Cardiac fibroblast (primary cell): Measurements from ENCODE around the gene ABCC11.

Experiments
- DNase-seq, 2 donors: peaks; one replicate each; pipeline versions ENCODE4 v3.0.0 to v3.0.0-alpha.2; 2010; ENCODE audit warnings: low read depth in 2 of 2
- H3K4me3 ChIP-seq, 2 donors: replicated peaks in 1 of 2; 1 replicate in 1 of 2; 2 replicates in 1 of 2; pipeline ENCODE4 v1.5.1; 2011; ENCODE audit warnings: low read depth in 2 of 2, low read length in 2 of 2, mild to moderate bottlenecking in 2 of 2, moderate library complexity in 1 of 2
- CTCF ChIP-seq: IDR thresholded peaks from one replicate; pipeline ENCODE4 v1.5.1; 2011; ENCODE audit warnings: low read depth, mild to moderate bottlenecking, low read length, inconsistent platforms

ABCC11 gene

GRCh38 chr16:48247311-48247710 lies at the start of gene ABCC11:
Gene ABCC11, minus strand, starts transcription at chr16:48247539. Its CDS starts 15,618 bp downstream, at chr16:48231921.
- TF ChIP-seq CTCF, result no peak
- no peak within 1 kb of the TSS for H3K4me3 ChIP-seq
- DNase-seq, result no peak

GRCh38 chr16:48295488-48296281 lies 48.3 kb upstream of the ABCC11 start:
- no peak overlapping the region for H3K4me3 ChIP-seq
- DNase-seq, result no peak
- no peak for TF ChIP-seq CTCF

GRCh38 chr16:48294724-48295123 lies 47.4 kb upstream of the ABCC11 start:
- no peak for TF ChIP-seq CTCF
- H3K4me3 ChIP-seq, result no peak overlapping the region
- no peak for DNase-seq

GRCh38 chr16:48292452-48292851 lies 45.1 kb upstream of the ABCC11 start:
- no peak overlapping the region for H3K4me3 ChIP-seq
- TF ChIP-seq CTCF, result no peak
- DNase-seq, result no peak

GRCh38 chr16:48291754-48292153 lies 44.4 kb upstream of the ABCC11 start:
- DNase-seq, result no peak
- no peak overlapping the region for H3K4me3 ChIP-seq
- TF ChIP-seq CTCF, result no peak

GRCh38 chr16:48291303-48291702 lies 44.0 kb upstream of the ABCC11 start:
- DNase-seq, result peak in 1 of 2 donors; percentile 56
- H3K4me3 ChIP-seq, result no peak overlapping the region
- no peak for TF ChIP-seq CTCF
